Activated T-helper 9 cell treated with anti-CD3 and anti-CD28 coated beads, Interleukin-2, amount 50 U/mL, for 16 hours (primary cell): Measurements from ENCODE around the gene SPRN.
A peak's percentile ranks its signal among the peaks of the same experiment; 100 is the strongest.
"Not testable (repeated sequence)": the region's sequence is repeated elsewhere in the genome, so short reads cannot be mapped to it uniquely, and the experiment has no call there.

Experiments
- DNase-seq: peaks from one replicate; pipeline ENCODE4 v3.0.0-alpha.2; 2020; ENCODE audit warnings: low read depth

The SPRN gene

GRCh38 chr10:133384071-133384470 lies 40.4 kb downstream of the SPRN start:
- DNase-seq = no peak

- no peak for DNase-seq
Observed at GRCh38 chr10:133383551-133383950, 40.9 kb downstream of the SPRN start.

GRCh38 chr10:133381036-133381435 lies 43.4 kb downstream of the SPRN start:
- no peak for DNase-seq

GRCh38 chr10:133379801-133380666 lies 44.4 kb downstream of the SPRN start:
- no peak for DNase-seq

- peak; percentile 55 for DNase-seq
Observed at GRCh38 chr10:133379152-133379800, 45.1 kb downstream of the SPRN start, which contains the start of gene PAOX. Gene PAOX (plus strand): TSS chr10:133379262. CDS start chr10:133379317, 55 bp downstream.

GRCh38 chr10:133378251-133379096 lies 46.0 kb downstream of the SPRN start:
- DNase-seq = peak; percentile 39

GRCh38 chr10:133377818-133378250 lies 46.6 kb downstream of the SPRN start:
- no peak for DNase-seq

- no peak for DNase-seq
Observed at GRCh38 chr10:133377025-133377817, 47.2 kb downstream of the SPRN start.

GRCh38 chr10:133376183-133376582 lies 48.2 kb downstream of the SPRN start:
- DNase-seq = not testable (repeated sequence)

- DNase-seq = no peak
Observed at GRCh38 chr10:133375357-133376115, 48.9 kb downstream of the SPRN start.

GRCh38 chr10:133373174-133374090 lies 51.0 kb downstream of the SPRN start, which contains the start of gene ECHS1:
Gene ECHS1 (minus strand): TSS chr10:133373354. CDS start chr10:133373333, 21 bp downstream.
- peak; percentile 90 for DNase-seq

GRCh38 chr10:133372507-133372906 lies 51.9 kb downstream of the SPRN start:
- no peak for DNase-seq
